ENCODE results near the gene MED27. TPM values are rescaled to one million over a fixed set of nuclear protein-coding genes. Genes with fewer than 3 reads are reported as not detected.
A peak's percentile ranks its signal among the peaks of the same experiment; 100 is the strongest.

Gene MED27
- total RNA-seq, 2 donors from 2014 or later = 29.8 to 37.0 TPM

GRCh38 chr9:131860430-131860829 lies 219.2 kb downstream of the MED27 start:
- Histone ChIP-seq H3K36me3 (ENCODE audit: control insufficient read depth, insufficient read depth, low read length) (peaks cover 19% of the 10 kb centered on the region), H3K9ac (ENCODE audit: extremely low read depth, low read length, poor library complexity, severe bottlenecking) (no peak overlapping the region), H3K27me3 (ENCODE audit: control insufficient read depth, insufficient read depth, low read length, poor library complexity, severe bottlenecking) (no peaks in the 10 kb centered on the region), H3K27ac (ENCODE audit: low read depth, low read length) (no peak overlapping the region), H3K4me1 (ENCODE audit: control insufficient read depth, insufficient read depth, low read length) (peaks cover 6% of the 10 kb centered on the region), H3K4me3 (ENCODE audit: low read length) (no peak overlapping the region), H3K9me3 (ENCODE audit: control insufficient read depth, low read length) (no peaks in the 10 kb centered on the region)
- Mint-ChIP-seq H3K4me3 (no peak overlapping the region), H3K9me3 (no peaks in the 10 kb centered on the region), H3K36me3 (ENCODE audit: low read depth) (peaks cover 33% of the 10 kb centered on the region), H3K27ac (no peak overlapping the region), H3K27me3 (ENCODE audit: insufficient read depth) (no peaks in the 10 kb centered on the region), H3K4me1 (peaks cover 7% of the 10 kb centered on the region)
- 96 to 100% methylated on average over 4 to 13 of the region's 13 CpGs for WGBS, 2 experiments (ENCODE audit: insufficient coverage in 1 of 2, insufficient read length in 1 of 2)
- no peak for TF ChIP-seq CTCF (conservative IDR thresholded peaks at IDR 0.05)
- no peak for DNase-seq

DNA sequence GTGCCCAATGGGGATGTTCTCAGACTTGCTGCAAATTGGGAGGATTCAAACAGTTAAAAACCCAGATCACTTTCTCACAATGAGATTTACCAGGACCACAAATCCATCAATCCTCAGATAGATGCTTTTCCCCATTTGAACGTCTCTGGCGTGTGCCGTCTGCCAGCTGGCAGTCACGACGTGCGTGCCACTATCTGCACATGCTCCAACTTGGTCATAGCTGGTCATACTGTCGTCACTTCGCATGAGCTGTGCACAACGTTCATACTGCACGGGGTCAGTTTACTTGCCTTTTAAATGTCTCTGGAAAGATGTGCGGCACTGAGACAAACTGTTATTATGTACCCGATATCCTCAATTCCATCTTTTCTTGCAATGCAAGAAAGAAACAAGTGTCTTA lies 221.5 kb downstream of the MED27 start:
- 93 to 95% methylated on average over 12 of the region's 12 CpGs for WGBS, 2 experiments (ENCODE audit: insufficient coverage in 1 of 2, insufficient read length in 1 of 2)
- TF ChIP-seq CTCF (conservative IDR thresholded peaks at IDR 0.05) = no peak
- Histone ChIP-seq H3K4me3 (ENCODE audit: low read length) (no peak overlapping the region), H3K27ac (ENCODE audit: low read depth, low read length) (no peak overlapping the region), H3K9ac (ENCODE audit: extremely low read depth, low read length, poor library complexity, severe bottlenecking) (no peak overlapping the region), H3K36me3 (ENCODE audit: control insufficient read depth, insufficient read depth, low read length) (peaks cover 19% of the 10 kb centered on the region), H3K27me3 (ENCODE audit: control insufficient read depth, insufficient read depth, low read length, poor library complexity, severe bottlenecking) (no peaks in the 10 kb centered on the region), H3K9me3 (ENCODE audit: control insufficient read depth, low read length) (no peaks in the 10 kb centered on the region), H3K4me1 (ENCODE audit: control insufficient read depth, insufficient read depth, low read length) (peaks cover 6% of the 10 kb centered on the region)
- no peaks in the 10 kb centered on the region for H3K27me3 Mint-ChIP-seq (ENCODE audit: insufficient read depth)
- no peaks in the 10 kb centered on the region for H3K9me3 Mint-ChIP-seq
- H3K4me3 Mint-ChIP-seq = no peak overlapping the region
- DNase-seq = no peak
- H3K4me1 Mint-ChIP-seq = peaks cover 12% of the 10 kb centered on the region
- H3K36me3 Mint-ChIP-seq (ENCODE audit: low read depth) = peaks cover 33% of the 10 kb centered on the region
- H3K27ac Mint-ChIP-seq = no peak overlapping the region

DNA sequence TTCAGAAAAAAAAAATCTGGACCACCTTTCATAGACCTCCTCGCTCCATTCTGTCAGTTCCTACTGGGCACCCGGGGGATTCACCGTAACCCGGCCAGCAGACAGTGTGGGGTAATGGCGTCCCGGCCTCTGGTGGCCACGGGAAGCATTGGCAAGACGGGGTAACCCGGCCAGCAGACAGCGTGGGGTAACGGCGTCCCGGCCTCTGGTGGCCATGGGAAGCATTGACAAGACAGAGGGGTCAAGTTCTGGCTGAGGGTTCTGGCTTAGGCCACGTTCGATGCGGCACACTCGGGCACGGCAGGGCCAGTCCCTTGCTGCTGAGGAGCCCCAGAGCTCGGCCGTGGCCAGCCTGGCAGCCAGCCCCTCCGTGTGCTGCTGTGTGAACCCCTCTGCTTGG lies 223.6 kb downstream of the MED27 start:
- H3K9me3 Mint-ChIP-seq = no peaks in the 10 kb centered on the region
- H3K9ac ChIP-seq (ENCODE audit: extremely low read depth, low read length, poor library complexity, severe bottlenecking) = no peak overlapping the region

More for the DNA sequence above, 223.6 kb downstream of the MED27 start:
- H3K27ac ChIP-seq (ENCODE audit: low read depth, low read length) = no peak overlapping the region
- no peak overlapping the region for H3K4me3 ChIP-seq (ENCODE audit: low read length)
- peak; percentile 83 for TF ChIP-seq CTCF (conservative IDR thresholded peaks at IDR 0.05)
- peaks cover 9% of the 10 kb centered on the region for H3K36me3 ChIP-seq (ENCODE audit: control insufficient read depth, insufficient read depth, low read length)
- Mint-ChIP-seq H3K4me1 (peaks cover 12% of the 10 kb centered on the region), H3K4me3 (no peak overlapping the region), H3K36me3 (ENCODE audit: low read depth) (peaks cover 16% of the 10 kb centered on the region), H3K27ac (no peak overlapping the region), H3K27me3 (ENCODE audit: insufficient read depth) (no peaks in the 10 kb centered on the region)
- no peaks in the 10 kb centered on the region for H3K27me3 ChIP-seq (ENCODE audit: control insufficient read depth, insufficient read depth, low read length, poor library complexity, severe bottlenecking)
- H3K9me3 ChIP-seq (ENCODE audit: control insufficient read depth, low read length) = no peaks in the 10 kb centered on the region
- peak; percentile 93 for DNase-seq
- H3K4me1 ChIP-seq (ENCODE audit: control insufficient read depth, insufficient read depth, low read length) = peaks cover 6% of the 10 kb centered on the region
- WGBS, 2 experiments (ENCODE audit: insufficient coverage in 1 of 2, insufficient read length in 1 of 2) = 83 to 87% methylated on average over 6 to 21 of the region's 21 CpGs

All from endodermal cell (in vitro differentiated cells).